T-helper 17 cell (primary cell): ENCODE results near the gene SUPT5H. TPM values are rescaled to one million over a fixed set of nuclear protein-coding genes. Genes with fewer than 3 reads are reported as not detected.

Experiments used
- ATAC-seq: fragments of 150-1000 bp; cut with Tn5 transposase; 2 replicates; pipeline ENCODE4 v1.10.0; 2021; ENCODE audit warnings: mild to moderate bottlenecking, moderate library complexity
- DNase-seq, 3 donors: peaks; one replicate each; pipeline versions ENCODE4 v3.0.0 to v3.0.0-alpha.2; 2020 to 2021
- H3K9me3 ChIP-seq: one replicate; pipeline ENCODE4 v1.7.0; 2013; ENCODE audit warnings: low read length, mild to moderate bottlenecking; ENCODE audit not compliant: control insufficient read depth, poor library complexity, severe bottlenecking
- H3K27ac Mint-ChIP-seq: one replicate; pipeline ENCODE4 v1.8.0; 2022; ENCODE audit warnings: mild to moderate bottlenecking, moderate library complexity, mixed read lengths
- H3K27me3 Mint-ChIP-seq: one replicate; pipeline ENCODE4 v1.8.0; 2022; ENCODE audit warnings: mixed read lengths
- H3K36me3 Mint-ChIP-seq: one replicate; pipeline ENCODE4 v1.8.0; 2022; ENCODE audit warnings: low read depth, mixed read lengths
- H3K4me1 Mint-ChIP-seq: one replicate; pipeline ENCODE4 v1.8.0; 2022; ENCODE audit warnings: mild to moderate bottlenecking, mixed read lengths
- H3K4me3 Mint-ChIP-seq: one replicate; pipeline ENCODE4 v1.8.0; 2022; ENCODE audit warnings: mild to moderate bottlenecking, moderate library complexity, mixed read lengths
- total RNA-seq, 4 donors: library from RNA in 2 of 4; stranded (reverse) in 2 of 4; gene quantifications; one replicate each; pipeline ENCODE4 v1.2.3 and lab custom pipeline; 2022 to 2026

SUPT5H gene
- total RNA-seq, 2 donors from 2014 or later, result 346 to 352 TPM

GRCh38 chr19:39425744-39426143, 19.6 kb upstream of the SUPT5H start:
- Mint-ChIP-seq H3K27me3 (no peaks in the 10 kb centered on the region), H3K4me3 (no peak overlapping the region), H3K27ac (peak overlapping the region; percentile 85), H3K4me1 (peaks cover 15% of the 10 kb centered on the region), H3K36me3 (peaks cover 3% of the 10 kb centered on the region)
- no peak for DNase-seq
- no peaks in the 10 kb centered on the region for H3K9me3 ChIP-seq
- ATAC-seq, result no peak

- peak overlapping the region; percentile 85 for H3K27ac Mint-ChIP-seq
- DNase-seq (no peak), ATAC-seq (no peak)
- no peak overlapping the region for H3K4me3 Mint-ChIP-seq
- peaks cover 19% of the 10 kb centered on the region for H3K4me1 Mint-ChIP-seq
- no peaks in the 10 kb centered on the region for H3K27me3 Mint-ChIP-seq
- no peaks in the 10 kb centered on the region for H3K9me3 ChIP-seq
- H3K36me3 Mint-ChIP-seq, result peaks cover 3% of the 10 kb centered on the region
Observed at GRCh38 chr19:39426170-39426569, 19.2 kb upstream of the SUPT5H start.

GRCh38 chr19:39427707-39428106, 17.7 kb upstream of the SUPT5H start:
- DNase-seq (no peak), ATAC-seq (no peak)
- Mint-ChIP-seq H3K4me3 (no peak overlapping the region), H3K36me3 (peaks cover 3% of the 10 kb centered on the region), H3K27ac (peak overlapping the region; percentile 85), H3K27me3 (no peaks in the 10 kb centered on the region), H3K4me1 (peaks cover 23% of the 10 kb centered on the region)
- no peaks in the 10 kb centered on the region for H3K9me3 ChIP-seq

GRCh38 chr19:39428283-39429112, 16.9 kb upstream of the SUPT5H start:
- Mint-ChIP-seq H3K27ac (peak overlapping the region; percentile 80), H3K27me3 (no peaks in the 10 kb centered on the region), H3K4me3 (no peak overlapping the region), H3K36me3 (peaks cover 6% of the 10 kb centered on the region), H3K4me1 (peaks cover 26% of the 10 kb centered on the region)
- no peak for DNase-seq
- H3K9me3 ChIP-seq, result no peaks in the 10 kb centered on the region
- no peak for ATAC-seq

- Mint-ChIP-seq H3K27ac (peak overlapping the region; percentile 100), H3K27me3 (no peaks in the 10 kb centered on the region), H3K36me3 (peaks cover 11% of the 10 kb centered on the region), H3K4me3 (peak overlapping the region; percentile 78), H3K4me1 (peaks cover 37% of the 10 kb centered on the region)
- H3K9me3 ChIP-seq, result no peaks in the 10 kb centered on the region
- ATAC-seq (peak; percentile 78), DNase-seq (peak; percentile 48 to 75 (median 70))
Observed at GRCh38 chr19:39430675-39431593, 14.4 kb upstream of the SUPT5H start.

GRCh38 chr19:39432677-39433025, 12.7 kb upstream of the SUPT5H start:
- Mint-ChIP-seq H3K27ac (peak overlapping the region; percentile 100), H3K4me3 (peak overlapping the region; percentile 100), H3K27me3 (no peaks in the 10 kb centered on the region), H3K36me3 (peaks cover 8% of the 10 kb centered on the region), H3K4me1 (peaks cover 40% of the 10 kb centered on the region)
- ATAC-seq (no peak), DNase-seq (no peak)
- H3K9me3 ChIP-seq, result no peaks in the 10 kb centered on the region

- Mint-ChIP-seq H3K27ac (peak overlapping the region; percentile 100), H3K27me3 (no peaks in the 10 kb centered on the region), H3K4me1 (peaks cover 40% of the 10 kb centered on the region), H3K36me3 (peaks cover 8% of the 10 kb centered on the region), H3K4me3 (peak overlapping the region; percentile 100)
- DNase-seq, result no peak
- H3K9me3 ChIP-seq, result no peaks in the 10 kb centered on the region
- no peak for ATAC-seq
Observed at GRCh38 chr19:39433480-39434079, 11.8 kb upstream of the SUPT5H start.

GRCh38 chr19:39434123-39435076, 11.0 kb upstream of the SUPT5H start:
- DNase-seq (no peak), ATAC-seq (no peak)
- peak overlapping the region; percentile 100 for H3K4me3 Mint-ChIP-seq
- no peaks in the 10 kb centered on the region for H3K9me3 ChIP-seq
- peaks cover 8% of the 10 kb centered on the region for H3K36me3 Mint-ChIP-seq
- H3K27me3 Mint-ChIP-seq, result no peaks in the 10 kb centered on the region
- H3K27ac Mint-ChIP-seq, result peak overlapping the region; percentile 100
- peaks cover 40% of the 10 kb centered on the region for H3K4me1 Mint-ChIP-seq

- H3K36me3 Mint-ChIP-seq, result peaks cover 8% of the 10 kb centered on the region
- peak within 1 kb of the TSS; percentile 100 for H3K4me3 Mint-ChIP-seq
- H3K27me3 Mint-ChIP-seq, result no peaks in the 10 kb centered on the region
- no peaks in the 10 kb centered on the region for H3K9me3 ChIP-seq
- ATAC-seq (peak; percentile 88), DNase-seq (peak; percentile 98 to 99 (median 98))
- H3K4me1 Mint-ChIP-seq, result peaks cover 36% of the 10 kb centered on the region
- peak within 1 kb of the TSS; percentile 100 for H3K27ac Mint-ChIP-seq
Observed at GRCh38 chr19:39435499-39436349, 9.7 kb upstream of the SUPT5H start, which contains the start of gene RPS16. RPS16 (minus strand) TSS chr19:39435949; CDS start chr19:39435895, 54 bp downstream.

GRCh38 chr19:39436350-39436716, 9.0 kb upstream of the SUPT5H start:
- H3K4me1 Mint-ChIP-seq, result peaks cover 31% of the 10 kb centered on the region

GRCh38 chr19:39438270-39438934, 7.0 kb upstream of the SUPT5H start:
- no peaks in the 10 kb centered on the region for H3K27me3 Mint-ChIP-seq
- peak overlapping the region; percentile 100 for H3K4me3 Mint-ChIP-seq
- no peak for DNase-seq
- H3K9me3 ChIP-seq, result no peaks in the 10 kb centered on the region
- no peak overlapping the region for H3K27ac Mint-ChIP-seq
- peaks cover 29% of the 10 kb centered on the region for H3K4me1 Mint-ChIP-seq
- no peak for ATAC-seq
- peaks cover 6% of the 10 kb centered on the region for H3K36me3 Mint-ChIP-seq

More at GRCh38 chr19:39436350-39436716, 9.0 kb upstream of the SUPT5H start:
- peak overlapping the region; percentile 100 for H3K27ac Mint-ChIP-seq
- no peaks in the 10 kb centered on the region for H3K9me3 ChIP-seq
- no peak for DNase-seq
- no peak for ATAC-seq
- H3K36me3 Mint-ChIP-seq, result peaks cover 8% of the 10 kb centered on the region
- peak overlapping the region; percentile 100 for H3K4me3 Mint-ChIP-seq
- H3K27me3 Mint-ChIP-seq, result no peaks in the 10 kb centered on the region
